ENCODE results near the gene TANGO2. TPM values are rescaled to one million over a fixed set of nuclear protein-coding genes. Genes with fewer than 3 reads are reported as not detected.

TANGO2 gene
- total and polyA plus RNA-seq, 2 of the 8 experiments (the other 6 are each of a cell fraction or from before 2014, with no cell fraction given), result 10.1 to 18.4 TPM

DNA sequence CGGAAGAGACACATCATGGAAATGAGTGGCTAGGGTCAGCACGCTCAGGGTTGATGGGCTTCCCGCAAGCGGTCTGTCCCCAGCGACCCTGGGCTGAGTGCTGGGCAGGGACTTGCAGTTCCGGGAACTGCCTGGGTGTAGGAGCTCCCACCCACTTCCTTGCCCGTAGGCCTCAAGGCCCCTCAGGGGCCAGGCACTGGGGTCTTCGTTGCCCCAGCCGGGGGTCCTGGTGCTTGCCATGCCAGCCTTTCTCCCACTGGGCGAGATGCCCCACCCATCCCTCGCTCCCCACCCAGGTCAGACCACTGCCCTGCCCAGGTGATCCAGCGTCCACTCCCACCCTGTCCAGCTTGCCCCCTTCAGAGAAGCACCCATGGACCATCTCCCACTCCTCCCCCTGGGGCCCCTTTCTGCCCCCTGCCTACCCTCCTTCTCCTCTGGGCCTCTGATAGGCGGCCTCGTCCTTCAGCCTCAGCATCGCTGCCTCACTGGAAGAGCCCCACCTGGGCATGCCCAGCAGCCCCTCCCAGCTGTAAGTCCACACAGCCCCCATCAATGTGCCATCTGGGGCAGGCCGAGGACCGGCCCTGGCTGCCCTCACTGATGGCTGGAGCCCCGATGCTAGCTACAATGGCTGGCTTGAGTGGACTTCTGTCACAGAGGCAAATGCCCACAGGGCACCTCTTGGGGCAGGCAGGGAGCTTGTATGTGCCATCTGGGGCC, 41.3 kb downstream of the TANGO2 start:
- 0 out of 2 replicates have a peak, but pooled peaks cover 2% of the 10 kb centered on the region for H3K23me2 ChIP-seq (ENCODE audit: low read depth, low read length)
- H2BK15ac ChIP-seq (ENCODE audit: low read length), result no peak overlapping the region
- H4K8ac ChIP-seq (ENCODE audit: extremely low read depth, insufficient read depth, low read length), result no peak overlapping the region
- H3K79me1 ChIP-seq (ENCODE audit: low read depth, low read length), result no peaks in the 10 kb centered on the region
- 93% methylated on average over 11 of the region's 18 CpGs; no CpG with 5 or more reads in 1 of the 2 experiments for WGBS, 2 experiments (ENCODE audit: extremely low coverage in 1 of 2, insufficient coverage in 1 of 2, insufficient read length in 1 of 2, insufficient replicate concordance in 2 of 2, low coverage in 1 of 2, low lambda C conversion rate in 2 of 2, missing lambda C conversion rate in 1 of 2)
- no peak overlapping the region for H4K5ac ChIP-seq (ENCODE audit: insufficient read length, low read depth, low read length)
- no peak overlapping the region for H2BK5ac ChIP-seq (ENCODE audit: low read depth, low read length)
- H3K27ac ChIP-seq (ENCODE audit: low read depth, low read length), result no peak overlapping the region
- H2BK120ac ChIP-seq (replicated peaks; ENCODE audit: low read depth, low read length), result no peak overlapping the region
- no peak overlapping the region for H3K56ac ChIP-seq (replicated peaks; ENCODE audit: insufficient read length, low read depth, low read length)
- no peaks in the 10 kb centered on the region for H3K36me3 ChIP-seq (ENCODE audit: control insufficient read depth in 2 of 4, insufficient read depth in 4 of 4, low read length in 3 of 4)
- DNase-seq (ENCODE audit: low read depth in 1 of 2, low spot score in 2 of 2) (no peak), FAIRE-seq (no peak)
- no peak overlapping the region for H3K4me3 ChIP-seq (ENCODE audit: extremely low read depth in 1 of 4, insufficient read depth in 2 of 4, low read depth in 3 of 4, low read length in 4 of 4)
- H2AK5ac ChIP-seq (ENCODE audit: low read depth, low read length), result no peak overlapping the region
- H4K20me1 ChIP-seq (replicated peaks in 1 of 2; ENCODE audit: control insufficient read depth in 1 of 2, insufficient read depth in 2 of 2, low read length in 2 of 2), result peaks cover 0 to 9% of the 10 kb centered on the region in 2 experiments
- H2BK12ac ChIP-seq (ENCODE audit: low read depth, low read length), result no peak overlapping the region
- no peaks in the 10 kb centered on the region for H3K27me3 ChIP-seq (replicated peaks in 1 of 4; ENCODE audit: control insufficient read depth in 3 of 4, extremely low read depth in 1 of 4, insufficient read depth in 3 of 4, low read length in 3 of 4)
- H3K9me3 ChIP-seq (ENCODE audit: insufficient read depth in 2 of 2, low read depth in 1 of 2, low read length in 1 of 2), result no peaks in the 10 kb centered on the region
- ChIA-PET POLR2A (ENCODE audit: partially characterized antibody) (interaction anchor here (1.0 kb wide), 1 partner anchor 31 kb away, joined by 3 read pairs; no protein-coding TSS in a partner anchor), CTCF (ENCODE audit: partially characterized antibody) (interaction anchor here (0.6 to 1.8 kb wide), 12 partner anchors 9 to 526 kb away, joined by 3 to 9 read pairs (median 4); no protein-coding TSS in a partner anchor)
- no peak overlapping the region for H3K18ac ChIP-seq (ENCODE audit: extremely low read depth, low read length)
- H3K4me1 ChIP-seq (replicated peaks in 1 of 4; ENCODE audit: control insufficient read depth in 3 of 4, insufficient read depth in 4 of 4, low read length in 3 of 4), result no peaks in the 10 kb centered on the region
- H3K23ac ChIP-seq (ENCODE audit: insufficient read length), result no peak overlapping the region
- H2BK20ac ChIP-seq (ENCODE audit: low read length), result no peak overlapping the region
- H3K4me2 ChIP-seq (ENCODE audit: insufficient read depth in 1 of 2, low read depth in 2 of 2, low read length in 2 of 2), result no peak overlapping the region
- H2AFZ ChIP-seq (ENCODE audit: low read length), result no peak overlapping the region
- H3K14ac ChIP-seq (ENCODE audit: insufficient read length), result no peak overlapping the region
- no peaks in the 10 kb centered on the region for H3K79me2 ChIP-seq (ENCODE audit: control insufficient read depth in 1 of 2, insufficient read depth in 2 of 2, low read length in 2 of 2)
- H3K9ac ChIP-seq (replicated peaks in 1 of 4; ENCODE audit: extremely low read depth in 1 of 4, low read depth in 3 of 4, low read length in 3 of 4), result no peak overlapping the region
- H4K91ac ChIP-seq (replicated peaks; ENCODE audit: insufficient read length, low read length), result no peak overlapping the region
- H3K4ac ChIP-seq (replicated peaks; ENCODE audit: insufficient read length, low read depth, low read length), result no peak overlapping the region
- TF ChIP-seq CREB1 (IDR thresholded peaks at IDR 0.05) (no peak), TBP (IDR thresholded peaks at IDR 0.05; ENCODE audit: low read depth, low read length) (no peak), HDAC2 (IDR thresholded peaks at IDR 0.05; ENCODE audit: borderline replicate concordance in 1 of 2, low read depth in 2 of 2, low read length in 2 of 2) (no peak), EGR1 (IDR thresholded peaks at IDR 0.05; ENCODE audit: borderline replicate concordance, low read depth, low read length) (no peak), SUZ12 (IDR thresholded peaks at IDR 0.05; ENCODE audit: low read length) (no peak), RFX5 (IDR thresholded peaks at IDR 0.05; ENCODE audit: borderline replicate concordance, low read depth, low read length) (no peak), SRF (IDR thresholded peaks at IDR 0.05; ENCODE audit: low read depth, low read length) (no peak), GABPA (IDR thresholded peaks at IDR 0.05; ENCODE audit: borderline replicate concordance, insufficient read depth, low read length) (no peak), POLR2A (IDR thresholded peaks at IDR 0.05; ENCODE audit: control extremely low read depth in 1 of 2, low read depth in 2 of 2, low read length in 2 of 2) (no peak), CTBP2 (IDR thresholded peaks at IDR 0.05; ENCODE audit: borderline replicate concordance, insufficient read depth, insufficient read length, low read length) (no peak), SP1 (IDR thresholded peaks at IDR 0.05; ENCODE audit: low read depth, low read length) (no peak), RXRA (IDR thresholded peaks at IDR 0.05; ENCODE audit: insufficient read depth, low read depth, low read length) (no peak)
- TF ChIP-seq, protein P1, sequence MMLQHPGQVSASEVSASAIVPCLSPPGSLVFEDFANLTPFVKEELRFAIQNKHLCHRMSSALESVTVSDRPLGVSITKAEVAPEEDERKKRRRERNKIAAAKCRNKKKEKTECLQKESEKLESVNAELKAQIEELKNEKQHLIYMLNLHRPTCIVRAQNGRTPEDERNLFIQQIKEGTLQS (IDR thresholded peaks at IDR 0.05; ENCODE audit: insufficient read depth, low read depth, low read length), result no peak

All from H1 (cell line).